Measurements from ENCODE around the gene OLFML1.

GRCh38 chr11:7536100-7536499, 50.8 kb downstream of the OLFML1 start:
- TF ChIP-seq CTCF (IDR thresholded peaks at IDR 0.05; ENCODE audit: insufficient read depth, low read length), result peak; percentile 21
- no peak for TF ChIP-seq POLR2AphosphoS5 (IDR thresholded peaks at IDR 0.05; ENCODE audit: low read depth)

Measured in HL-60 (cell line).